Subcutaneous abdominal adipose tissue (tissue), 5 donors: ENCODE data around the gene BCAS3.

Experiments
- H3K27ac ChIP-seq: one replicate; pipeline ENCODE4 v1.7.0; 2013; ENCODE audit warnings: low read depth, mild to moderate bottlenecking, inconsistent platforms, low read length, moderate library complexity
- H3K27me3 ChIP-seq, 5 donors: one replicate each; pipeline ENCODE4 v1.7.0; 2013; ENCODE audit warnings: low read length in 5 of 5, inconsistent platforms in 1 of 5; ENCODE audit not compliant: control insufficient read depth in 5 of 5, insufficient read depth in 4 of 5
- H3K36me3 ChIP-seq, 5 donors: one replicate each; pipeline ENCODE4 v1.7.0; 2013; ENCODE audit warnings: low read length in 5 of 5; ENCODE audit not compliant: control insufficient read depth in 5 of 5, insufficient read depth in 5 of 5
- H3K4me1 ChIP-seq, 5 donors: one replicate each; pipeline ENCODE4 v1.7.0; 2013; ENCODE audit warnings: low read length in 5 of 5, mild to moderate bottlenecking in 3 of 5, moderate library complexity in 1 of 5; ENCODE audit not compliant: control insufficient read depth in 5 of 5, insufficient read depth in 5 of 5
- H3K4me3 ChIP-seq, 5 donors: one replicate each; pipeline ENCODE4 v1.7.0; 2013; ENCODE audit warnings: low read length in 5 of 5, low read depth in 1 of 5
- H3K9ac ChIP-seq, 5 donors: one replicate each; pipeline ENCODE4 v1.7.0; 2013; ENCODE audit warnings: low read length in 5 of 5, mild to moderate bottlenecking in 4 of 5, moderate library complexity in 3 of 5
- H3K9me3 ChIP-seq, 5 donors: one replicate each; pipeline ENCODE4 v1.7.0; 2013; ENCODE audit warnings: low read length in 5 of 5; ENCODE audit not compliant: control insufficient read depth in 5 of 5
- donor health status: healthy.
- donor health status: healthy.
- donor health status: healthy.
- donor health status: healthy.
- donor health status: healthy.

The BCAS3 gene

GRCh38 chr17:61168506-61168905 is 490.9 kb downstream of the BCAS3 start:
- no peaks in the 10 kb centered on the region for H3K4me1 ChIP-seq
- no peak overlapping the region for H3K4me3 ChIP-seq
- no peak overlapping the region for H3K27ac ChIP-seq
- peaks cover 0 to 8% (median 0%) of the 10 kb centered on the region in 5 donors for H3K9me3 ChIP-seq
- no peak overlapping the region for H3K9ac ChIP-seq
- H3K27me3 ChIP-seq: no peaks in the 10 kb centered on the region
- no peaks in the 10 kb centered on the region for H3K36me3 ChIP-seq

- H3K4me3 ChIP-seq: no peak overlapping the region
- no peak overlapping the region for H3K9ac ChIP-seq
- no peaks in the 10 kb centered on the region for H3K27me3 ChIP-seq
- H3K4me1 ChIP-seq: no peaks in the 10 kb centered on the region
- H3K27ac ChIP-seq: no peak overlapping the region
- no peaks in the 10 kb centered on the region for H3K9me3 ChIP-seq
- H3K36me3 ChIP-seq: no peaks in the 10 kb centered on the region
Measured at GRCh38 chr17:61174310-61174709, 496.7 kb downstream of the BCAS3 start.

- Histone ChIP-seq H3K9me3 (no peaks in the 10 kb centered on the region), H3K27ac (no peak overlapping the region), H3K9ac (no peak overlapping the region), H3K27me3 (no peaks in the 10 kb centered on the region), H3K4me1 (no peaks in the 10 kb centered on the region), H3K36me3 (no peaks in the 10 kb centered on the region), H3K4me3 (no peak overlapping the region)
Measured at GRCh38 chr17:61175298-61176142, 497.9 kb downstream of the BCAS3 start.

- Histone ChIP-seq H3K27me3 (no peaks in the 10 kb centered on the region), H3K9me3 (no peaks in the 10 kb centered on the region), H3K4me1 (no peaks in the 10 kb centered on the region), H3K27ac (no peak overlapping the region), H3K36me3 (no peaks in the 10 kb centered on the region), H3K9ac (no peak overlapping the region), H3K4me3 (no peak overlapping the region)
Measured at GRCh38 chr17:61177351-61177750, 499.7 kb downstream of the BCAS3 start.

- Histone ChIP-seq H3K9ac (no peak overlapping the region), H3K4me3 (no peak overlapping the region), H3K4me1 (no peaks in the 10 kb centered on the region), H3K27me3 (no peaks in the 10 kb centered on the region), H3K36me3 (no peaks in the 10 kb centered on the region), H3K27ac (no peak overlapping the region), H3K9me3 (no peaks in the 10 kb centered on the region)
Measured at GRCh38 chr17:61178284-61178683, 500.6 kb downstream of the BCAS3 start.

- H3K36me3 ChIP-seq: no peaks in the 10 kb centered on the region
- no peak overlapping the region for H3K9ac ChIP-seq
- H3K4me3 ChIP-seq: no peak overlapping the region
- no peaks in the 10 kb centered on the region for H3K4me1 ChIP-seq
- no peaks in the 10 kb centered on the region for H3K9me3 ChIP-seq
- H3K27me3 ChIP-seq: no peaks in the 10 kb centered on the region
- no peak overlapping the region for H3K27ac ChIP-seq
Measured at GRCh38 chr17:61179380-61179806, 501.7 kb downstream of the BCAS3 start.

GRCh38 chr17:61183793-61184192 is 506.1 kb downstream of the BCAS3 start:
- H3K4me1 ChIP-seq: no peaks in the 10 kb centered on the region
- no peak overlapping the region for H3K27ac ChIP-seq
- no peaks in the 10 kb centered on the region for H3K9me3 ChIP-seq
- no peaks in the 10 kb centered on the region for H3K36me3 ChIP-seq
- no peak overlapping the region for H3K4me3 ChIP-seq
- H3K27me3 ChIP-seq: no peaks in the 10 kb centered on the region
- no peak overlapping the region for H3K9ac ChIP-seq

- H3K36me3 ChIP-seq: no peaks in the 10 kb centered on the region
- H3K27ac ChIP-seq: no peak overlapping the region
- no peaks in the 10 kb centered on the region for H3K4me1 ChIP-seq
- H3K27me3 ChIP-seq: no peaks in the 10 kb centered on the region
- no peak overlapping the region for H3K9ac ChIP-seq
- no peaks in the 10 kb centered on the region for H3K9me3 ChIP-seq
- H3K4me3 ChIP-seq: no peak overlapping the region
Measured at GRCh38 chr17:61185385-61185784, 507.7 kb downstream of the BCAS3 start.

- H3K9ac ChIP-seq: no peak overlapping the region
- H3K27me3 ChIP-seq: no peaks in the 10 kb centered on the region
- no peaks in the 10 kb centered on the region for H3K9me3 ChIP-seq
- H3K36me3 ChIP-seq: no peaks in the 10 kb centered on the region
- H3K4me3 ChIP-seq: no peak overlapping the region
- no peaks in the 10 kb centered on the region for H3K4me1 ChIP-seq
- H3K27ac ChIP-seq: no peak overlapping the region
Measured at GRCh38 chr17:61187038-61187437, 509.4 kb downstream of the BCAS3 start.

- H3K36me3 ChIP-seq: no peaks in the 10 kb centered on the region
- no peak overlapping the region for H3K9ac ChIP-seq
- H3K4me1 ChIP-seq: no peaks in the 10 kb centered on the region
- H3K27me3 ChIP-seq: no peaks in the 10 kb centered on the region
- H3K4me3 ChIP-seq: no peak overlapping the region
- H3K27ac ChIP-seq: no peak overlapping the region
- H3K9me3 ChIP-seq: peaks cover 0 to 2% (median 0%) of the 10 kb centered on the region in 5 donors
Measured at GRCh38 chr17:61188081-61188480, 510.4 kb downstream of the BCAS3 start.
